Hepatocyte (in vitro differentiated cells): ENCODE data around the gene MEF2C.

ENCODE experiments used
- CTCF ChIP-seq: fragments of 200-600 bp; sonication (generic); IDR thresholded peaks from 2 replicates; pipeline ENCODE4 v1.5.1; 2016; ENCODE audit warnings: antibody characterized with exemption, mild to moderate bottlenecking; ENCODE audit not compliant: poor library complexity
- EZH2 ChIP-seq: fragments of 200-600 bp; sonication (generic); IDR thresholded peaks from 2 replicates; pipeline ENCODE4 v1.6.1; 2016; ENCODE audit warnings: antibody characterized with exemption, mild to moderate bottlenecking, borderline replicate concordance
- EZH2phosphoT487 ChIP-seq: fragments of 200-600 bp; sonication (generic); IDR thresholded peaks from one replicate; pipeline ENCODE4 v1.6.1; 2018; ENCODE audit warnings: antibody characterized with exemption, mild to moderate bottlenecking, low read depth, moderate library complexity; ENCODE audit not compliant: unreplicated experiment, severe bottlenecking

GRCh38 chr5:88785746-88786565, 97.0 kb downstream of the MEF2C start:
- TF ChIP-seq CTCF (no peak), EZH2 (no peak), EZH2phosphoT487 (no peak)
